ENCODE data around the gene BLOC1S5. TPM values are rescaled to one million over a fixed set of nuclear protein-coding genes. Genes with fewer than 3 reads are reported as not detected.

The BLOC1S5 gene
- total and polyA plus RNA-seq, 2 of the 8 experiments (the other 6 are each of a cell fraction or from before 2014, with no cell fraction given): 3.4 to 17.2 TPM

GRCh38 chr6:8005136-8005535 is 59.1 kb downstream of the BLOC1S5 start (continued):
- TF ChIP-seq USF2 (IDR thresholded peaks at IDR 0.05; ENCODE audit: low read length): no peak
- TF ChIP-seq KDM1A (IDR thresholded peaks at IDR 0.05; ENCODE audit: borderline replicate concordance, low read length): no peak
- no peak for TF ChIP-seq JUND (IDR thresholded peaks at IDR 0.05; ENCODE audit: low read length)
- TF ChIP-seq CBX5 (IDR thresholded peaks at IDR 0.05; ENCODE audit: low read depth, low read length): no peak
- TF ChIP-seq KDM4A (IDR thresholded peaks at IDR 0.05; ENCODE audit: low read depth, low read length, severe bottlenecking): no peak
